Fibroblast of skin of back (primary cell): ENCODE data around the gene ADAMTSL3.

Source experiments
- DNase-seq: peaks from one replicate; pipeline ENCODE4 v3.0.0-alpha.2; 2013

Gene ADAMTSL3

DNA sequence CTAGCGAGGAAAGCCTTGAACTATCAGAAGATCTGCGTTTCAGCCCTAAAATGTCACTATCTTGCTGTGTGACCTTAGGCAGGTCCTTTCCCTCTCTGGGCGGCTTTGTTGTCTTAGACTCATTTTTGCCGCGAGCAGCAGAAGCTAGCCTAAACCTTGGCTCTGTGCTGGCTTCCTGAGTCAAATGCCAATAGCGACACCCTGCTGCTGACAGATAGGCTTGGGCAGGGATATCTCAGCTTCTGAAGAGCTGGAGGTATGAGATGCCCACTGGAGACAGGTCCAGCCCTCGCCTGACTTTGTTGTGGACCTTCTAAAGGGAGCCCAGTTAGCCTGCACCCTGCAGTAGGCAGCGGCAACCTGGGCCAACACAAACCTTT, 1.3 kb downstream of the ADAMTSL3 start:
- no peak for DNase-seq

DNA sequence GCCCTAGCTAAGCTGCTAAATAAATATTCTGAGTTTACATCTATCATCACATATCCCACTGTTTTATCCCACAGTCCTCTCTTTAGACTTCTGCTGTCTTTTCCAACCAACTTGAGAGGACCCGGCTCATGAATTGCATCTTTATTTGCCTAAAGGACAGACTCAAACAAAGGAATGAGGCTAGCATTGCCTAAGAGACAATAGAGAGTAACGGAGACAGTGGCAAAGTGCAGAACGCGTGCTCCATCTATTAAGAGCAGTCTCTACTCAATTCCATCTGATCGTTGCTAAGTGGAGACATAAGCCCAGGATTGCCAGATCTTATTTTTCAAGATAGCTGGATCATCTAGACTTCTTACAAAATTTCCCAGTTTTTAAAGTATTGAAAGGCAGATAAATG, 2.3 kb downstream of the ADAMTSL3 start:
- no peak for DNase-seq

DNA sequence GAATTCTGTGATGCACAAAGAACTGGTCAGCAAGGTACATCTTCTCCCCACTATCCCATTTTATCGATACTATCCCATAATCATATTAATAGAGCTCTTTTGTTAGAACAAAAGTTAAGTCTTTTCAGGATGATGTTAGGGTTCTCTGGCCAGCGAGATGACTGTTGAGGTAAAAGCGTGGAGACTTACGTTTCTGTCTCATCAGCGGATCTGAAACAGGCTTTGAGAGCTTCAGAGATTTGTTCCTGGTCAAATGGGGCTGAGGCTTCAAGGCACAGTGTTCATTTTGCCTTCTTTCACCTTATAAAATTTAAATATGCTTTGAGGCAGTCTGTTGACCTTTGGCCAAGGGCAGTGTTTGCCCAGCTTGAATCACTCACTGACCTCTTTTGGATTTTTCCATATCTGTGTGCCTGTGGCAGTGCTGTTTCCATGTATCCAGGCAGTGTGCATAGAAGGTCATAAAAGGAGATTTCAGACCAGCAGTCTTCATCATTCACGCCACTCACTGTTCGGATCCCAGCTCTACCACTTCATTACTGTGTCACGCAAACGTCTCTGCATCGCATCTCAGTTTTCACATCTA, 3.1 kb downstream of the ADAMTSL3 start:
- DNase-seq, result no peak

DNA sequence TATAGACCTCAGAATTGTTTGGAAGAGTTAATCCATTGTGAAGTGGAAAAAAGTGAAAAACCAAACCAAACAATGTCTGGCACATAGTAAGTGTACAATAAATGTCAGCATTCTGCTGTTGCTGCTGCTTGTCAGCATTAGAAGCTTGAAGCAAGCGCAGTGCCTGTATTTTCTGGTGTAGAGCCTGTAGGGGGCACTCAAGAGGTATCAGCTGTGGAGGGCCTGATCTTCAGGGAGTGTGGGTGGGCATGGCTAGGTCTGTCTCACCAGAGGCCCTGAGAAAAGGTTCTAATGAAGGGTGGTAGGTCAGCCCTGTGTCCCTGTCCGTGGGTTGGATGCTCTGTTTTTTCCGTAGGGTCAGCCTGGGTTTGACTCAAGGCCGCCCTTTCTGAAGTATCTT, 3.6 kb downstream of the ADAMTSL3 start:
- DNase-seq, result no peak

DNA sequence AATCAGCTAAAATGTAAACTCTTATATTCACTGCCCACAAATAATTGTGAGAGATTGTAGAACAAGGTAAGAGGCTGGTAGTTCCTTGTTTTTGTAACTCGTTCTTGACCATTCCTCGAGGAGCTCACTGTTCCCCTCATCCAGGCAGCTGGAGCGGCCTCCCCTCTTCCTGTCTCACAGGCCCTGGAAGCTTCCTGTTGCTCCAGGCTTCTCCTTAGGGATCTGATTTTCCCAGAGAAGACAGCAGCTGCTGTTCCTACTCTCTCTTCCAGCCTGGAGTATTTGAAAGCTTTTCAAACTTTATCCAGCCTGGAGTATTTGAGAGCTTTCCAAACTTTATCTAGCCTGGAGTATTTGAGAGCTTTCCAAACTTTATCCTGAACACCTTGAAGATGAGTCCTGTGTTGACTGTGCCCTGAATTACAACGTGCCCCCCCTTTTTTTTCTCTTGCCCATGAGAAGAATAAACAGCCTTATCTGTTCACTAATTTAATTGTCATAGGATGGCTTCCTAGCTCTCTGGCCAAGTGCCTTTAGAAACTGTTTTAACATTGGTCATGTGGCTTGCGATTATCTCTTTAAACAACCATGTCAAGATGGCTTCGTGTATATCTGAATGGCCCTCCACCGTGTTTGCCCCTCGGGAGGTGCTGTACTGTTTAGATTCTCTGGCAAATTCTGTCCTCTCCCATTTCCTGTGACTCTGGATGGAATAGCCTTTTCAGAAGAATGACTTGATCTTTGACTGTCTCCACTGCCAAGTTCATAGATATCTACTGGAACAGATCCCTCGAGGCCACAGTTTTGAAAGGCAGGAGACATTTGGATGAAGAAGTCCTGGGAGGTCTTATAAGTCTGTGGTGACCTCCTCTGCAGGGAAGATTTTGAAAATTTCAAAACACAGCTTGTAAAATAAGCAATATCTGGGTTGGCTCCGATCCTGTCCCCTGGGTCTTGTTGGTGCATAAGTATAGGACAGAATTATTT, 4.8 kb downstream of the ADAMTSL3 start:
- DNase-seq, result no peak

DNA sequence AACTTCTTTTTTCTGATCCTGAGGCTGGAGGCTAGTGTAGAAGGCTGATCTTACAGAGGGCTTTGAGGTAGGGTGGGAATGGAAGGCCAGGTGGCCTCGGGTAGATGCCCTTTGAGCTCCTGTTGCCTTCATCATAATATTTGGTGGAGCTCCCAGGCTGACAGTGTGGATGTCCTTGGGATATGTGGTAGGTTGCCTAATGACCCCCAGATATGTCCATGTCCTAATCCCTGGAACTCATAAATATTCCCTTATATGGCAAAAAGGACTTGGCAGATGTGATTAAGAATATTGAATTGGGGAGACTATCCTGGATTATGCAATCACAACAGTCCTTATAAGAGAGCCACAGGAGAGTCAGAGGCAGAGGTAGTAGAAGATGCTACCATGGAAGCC, 5.5 kb downstream of the ADAMTSL3 start:
- DNase-seq, result no peak

DNA sequence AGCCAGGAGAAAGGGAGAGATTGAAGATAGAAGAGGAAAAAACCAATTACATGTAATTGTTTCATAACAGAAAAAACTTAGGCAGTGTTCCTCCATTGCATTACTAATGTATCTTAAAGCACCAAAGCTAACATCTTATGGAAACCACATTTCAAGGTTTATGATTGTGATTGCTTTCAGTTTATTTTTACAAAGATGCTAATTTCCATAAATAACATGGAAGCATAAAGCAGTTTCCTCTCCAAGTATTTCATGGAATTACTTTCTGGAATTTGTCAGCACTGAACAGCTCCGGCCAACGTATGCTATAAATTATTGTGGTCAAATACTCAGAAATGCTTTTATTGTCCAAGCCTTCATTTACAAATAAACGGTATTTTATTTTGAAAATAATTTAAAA, 11.6 kb downstream of the ADAMTSL3 start:
- no peak for DNase-seq

DNA sequence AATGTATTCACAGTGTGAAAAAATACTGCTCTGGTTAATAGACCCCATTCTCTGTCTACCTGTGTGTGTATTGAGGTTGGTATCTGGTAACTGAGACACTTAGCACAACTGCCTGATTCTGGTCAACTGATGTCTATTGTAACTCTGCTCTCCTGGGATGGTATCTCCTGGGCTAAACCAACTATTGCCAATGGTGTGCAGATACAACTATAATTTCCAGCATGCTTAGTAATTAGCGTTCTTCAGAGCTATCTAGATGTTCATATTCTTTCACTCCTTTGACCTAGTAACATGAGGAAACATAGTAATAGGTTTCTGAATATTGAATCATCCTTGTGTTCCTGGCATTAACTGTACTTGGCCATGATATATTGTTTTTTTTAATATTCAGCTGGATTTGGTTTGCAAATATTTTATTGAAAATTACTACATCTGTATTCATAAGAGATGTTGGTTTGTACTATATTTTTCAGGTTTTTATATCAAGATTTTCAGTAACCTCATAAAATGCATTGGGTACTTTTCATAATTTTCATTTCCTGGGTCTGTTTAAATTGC, 16.8 kb downstream of the ADAMTSL3 start:
- DNase-seq, result no peak

DNA sequence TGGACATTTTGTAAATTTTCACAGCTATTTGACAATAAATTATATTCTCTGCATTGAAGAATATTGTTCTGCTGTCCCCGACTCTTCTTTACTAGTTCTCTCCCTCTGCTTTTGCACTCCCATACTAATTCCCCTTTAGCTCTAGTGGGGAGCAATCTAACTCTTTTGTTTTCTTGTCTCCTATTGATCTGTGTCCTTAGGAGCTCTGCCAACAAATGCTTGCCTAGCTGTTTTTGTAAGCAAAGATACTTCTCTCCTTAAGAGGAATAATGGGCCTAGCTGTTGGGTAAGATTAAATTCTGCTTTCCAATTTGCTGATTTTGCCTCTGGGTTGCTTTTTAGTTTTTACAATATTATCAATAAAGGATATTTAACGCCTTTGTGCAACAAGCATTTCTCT, 17.7 kb downstream of the ADAMTSL3 start:
- DNase-seq, result no peak

DNA sequence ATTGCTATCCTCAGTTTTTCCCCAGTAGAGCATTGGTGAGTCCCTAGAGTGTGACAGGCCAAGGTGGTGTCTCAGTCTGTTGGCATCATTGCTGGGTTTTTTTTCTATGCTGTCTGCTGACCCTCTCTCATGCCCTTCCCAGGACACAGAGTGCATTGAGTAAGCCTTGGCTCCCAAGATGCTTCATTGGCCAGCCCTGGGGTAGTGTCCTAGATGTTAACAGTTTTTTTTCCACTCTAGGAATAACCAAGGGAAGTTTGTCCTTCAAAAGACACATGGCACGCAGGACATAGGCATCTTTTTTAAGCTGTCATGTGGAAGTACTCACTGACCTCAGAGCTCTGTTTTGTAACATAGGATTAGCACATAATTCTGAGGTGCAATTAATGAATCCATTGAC, 19.5 kb downstream of the ADAMTSL3 start:
- DNase-seq, result no peak

DNA sequence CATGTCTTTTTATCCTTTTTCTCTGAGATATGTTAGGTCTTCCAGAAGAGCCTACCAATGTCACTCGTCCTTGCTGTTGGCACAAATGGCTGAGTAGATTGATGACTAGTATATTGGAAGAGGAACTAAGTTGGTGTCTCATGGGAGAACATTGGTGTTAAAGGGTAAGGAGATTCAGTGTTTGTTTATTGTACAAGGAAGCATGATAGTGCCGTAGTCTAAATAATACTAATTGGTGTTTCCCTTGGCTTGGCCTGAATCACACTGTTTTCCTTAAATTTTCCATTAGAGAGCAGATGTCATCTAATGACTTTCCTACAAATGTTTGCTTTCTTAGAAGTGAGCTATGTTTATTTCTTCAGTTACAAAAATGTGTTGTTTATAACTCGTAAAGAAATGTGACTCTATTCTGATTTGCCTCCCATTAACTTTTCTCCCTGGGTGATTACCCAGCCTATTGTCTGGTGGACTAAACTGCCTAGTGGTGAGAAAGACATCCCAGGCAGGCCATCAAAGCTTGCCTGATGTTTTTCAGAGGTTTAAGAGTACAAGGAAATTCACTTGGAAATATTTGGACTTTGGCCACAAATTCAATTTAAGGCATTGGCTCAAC, 28.7 kb downstream of the ADAMTSL3 start:
- DNase-seq, result no peak

DNA sequence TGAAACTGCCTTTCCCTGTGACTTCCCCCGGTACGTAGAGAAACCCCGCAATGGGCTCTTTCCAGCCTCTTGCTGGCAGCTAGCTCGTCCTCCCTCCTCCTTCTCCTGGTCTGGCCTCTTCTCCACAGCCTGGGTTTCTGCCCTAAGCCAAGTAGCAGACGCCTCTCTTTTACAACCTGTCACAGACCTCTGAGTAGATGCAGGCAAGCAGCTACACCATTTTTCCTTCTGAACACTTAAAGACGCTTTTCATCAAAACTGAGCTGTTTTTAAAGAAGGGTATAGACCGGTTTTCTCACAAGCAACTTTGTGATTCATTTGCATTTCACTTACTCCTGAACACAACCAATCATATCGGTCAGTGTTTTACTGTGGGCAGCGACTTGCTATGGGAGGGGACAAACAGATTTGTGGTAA, 32.0 kb downstream of the ADAMTSL3 start:
- no peak for DNase-seq

DNA sequence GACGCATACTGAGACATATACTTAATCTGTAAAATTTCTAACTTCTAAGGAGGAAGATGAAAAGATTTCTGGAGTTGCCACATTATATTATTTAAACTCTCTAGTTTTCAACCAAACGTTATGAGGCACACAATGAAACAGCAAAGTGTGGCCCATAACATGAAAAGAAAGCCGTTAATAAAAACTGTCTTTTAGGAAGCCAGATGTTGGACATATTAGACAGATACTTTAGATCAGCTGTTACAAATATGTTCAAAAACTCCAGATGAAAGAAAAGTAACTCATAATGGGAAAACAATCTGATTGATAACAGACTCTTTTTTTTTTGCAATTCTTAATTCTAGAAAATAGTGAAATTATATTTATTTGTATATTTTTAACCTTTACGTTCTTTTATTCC, 34.3 kb downstream of the ADAMTSL3 start:
- DNase-seq, result no peak

DNA sequence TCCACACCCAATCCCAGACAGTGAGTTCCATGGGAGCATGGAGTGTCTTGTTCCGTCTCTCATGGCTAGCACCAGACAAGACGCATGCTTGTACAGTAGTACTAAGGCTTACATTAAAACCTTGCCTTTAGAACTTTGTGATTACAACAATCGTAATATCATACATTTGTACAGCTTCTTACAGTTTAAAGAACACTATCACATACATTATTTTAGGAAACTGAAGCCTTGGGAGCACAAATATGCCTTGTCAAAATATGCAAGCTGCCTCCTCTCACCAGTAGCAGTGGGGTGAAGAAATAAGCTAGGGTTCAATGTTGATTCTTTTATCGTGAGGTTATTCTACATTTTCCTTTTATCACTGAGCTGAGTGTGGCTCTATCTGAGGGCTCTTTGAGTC, 36.8 kb downstream of the ADAMTSL3 start:
- no peak for DNase-seq

DNA sequence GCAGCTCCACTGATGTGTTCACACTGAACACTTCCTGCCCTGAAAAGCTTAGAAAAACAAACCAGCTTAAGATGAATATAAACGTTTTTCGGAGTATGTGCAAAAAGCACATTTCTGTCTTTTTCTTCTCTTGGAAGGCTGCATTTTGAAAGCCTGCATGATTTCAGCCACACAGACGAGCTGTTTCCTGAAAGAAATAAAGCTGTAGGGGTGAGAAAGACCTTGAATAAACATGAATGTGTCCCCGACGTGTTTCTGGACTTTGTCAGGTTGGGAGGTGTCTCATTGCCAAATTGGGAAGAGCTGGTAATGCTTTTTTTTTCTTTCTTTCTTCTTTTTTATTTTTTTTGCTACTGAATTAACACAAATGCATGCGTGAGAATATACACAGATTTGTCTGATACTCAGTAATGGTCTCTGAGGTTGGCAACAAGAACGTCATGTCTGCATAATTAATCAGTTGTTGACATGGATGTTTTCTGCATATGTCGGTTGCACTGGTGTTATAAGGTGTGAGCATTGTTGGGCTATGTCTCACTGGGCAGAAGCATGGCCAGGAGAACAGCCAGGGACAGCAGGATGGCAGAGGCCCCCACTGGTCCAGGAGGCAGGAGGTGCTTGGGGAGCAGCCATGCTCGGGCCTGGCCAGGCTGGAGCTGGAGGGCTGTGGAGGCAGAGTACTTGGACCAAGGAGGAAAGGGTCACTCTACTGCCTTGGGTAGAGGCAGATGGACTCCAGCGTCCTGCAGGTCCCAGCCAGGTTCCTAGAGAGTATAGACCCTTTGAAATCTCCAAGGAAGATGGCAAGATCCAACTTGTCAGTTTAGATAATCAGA, 39.0 kb downstream of the ADAMTSL3 start:
- DNase-seq, result peak; percentile 45

DNA sequence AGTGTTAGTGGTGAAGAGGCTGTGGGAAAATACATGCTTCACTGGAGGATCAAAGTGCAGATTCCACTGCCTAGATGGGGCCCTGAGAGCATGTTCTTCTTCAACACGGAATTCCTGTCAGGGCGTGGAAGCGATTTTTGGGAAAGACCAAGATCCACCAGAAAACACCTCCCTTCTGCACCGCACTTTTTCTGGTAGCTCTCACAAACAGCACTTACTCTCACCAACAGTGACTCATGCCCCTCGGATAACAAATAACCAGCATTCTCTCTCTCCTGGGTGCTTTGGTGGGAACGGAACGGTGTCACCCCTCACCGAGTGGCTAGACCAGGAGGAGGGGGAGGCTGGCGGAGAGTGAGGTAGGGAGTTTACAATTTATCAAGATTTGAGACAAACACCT, 40.1 kb downstream of the ADAMTSL3 start:
- DNase-seq, result peak; percentile 70

DNA sequence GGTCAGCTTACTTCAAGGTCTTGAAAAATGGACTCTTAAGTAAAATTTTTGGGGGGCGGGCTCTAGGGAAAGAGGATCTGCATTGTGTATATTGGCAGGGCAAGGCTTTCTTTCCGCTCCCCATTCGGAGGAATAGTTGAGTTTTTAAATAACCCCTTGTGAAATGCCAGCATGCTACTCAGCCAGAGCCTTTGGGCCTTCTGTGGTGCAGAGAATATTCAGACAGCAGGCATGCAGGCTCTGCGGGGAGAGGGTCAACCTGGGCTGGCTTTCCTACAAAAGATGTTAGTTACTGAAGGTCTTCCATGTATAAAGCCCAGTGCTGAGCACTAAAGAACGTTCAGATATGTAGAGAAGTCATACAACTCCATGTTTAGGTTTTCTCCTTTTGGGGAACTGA, 40.6 kb downstream of the ADAMTSL3 start:
- DNase-seq, result no peak

DNA sequence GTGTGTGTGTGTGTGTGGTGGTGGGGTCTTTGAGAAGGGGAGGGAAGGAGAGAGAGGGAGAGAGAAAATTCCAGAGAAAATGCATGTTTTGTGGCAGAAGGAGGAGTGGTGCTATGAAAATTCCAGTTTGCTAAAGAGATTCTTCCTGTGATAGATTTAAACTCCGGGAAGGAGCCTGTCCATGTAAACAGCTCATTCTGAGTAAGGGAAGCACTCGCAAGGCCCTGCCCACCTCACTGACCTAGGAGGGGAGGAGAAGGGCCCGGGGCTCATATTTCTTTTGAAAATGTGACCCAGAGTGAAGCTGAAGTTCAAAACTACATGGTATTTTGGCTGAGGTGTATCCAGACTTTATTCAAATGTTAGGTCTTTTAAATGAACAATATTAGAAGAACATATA, 41.3 kb downstream of the ADAMTSL3 start:
- peak; percentile 47 for DNase-seq

DNA sequence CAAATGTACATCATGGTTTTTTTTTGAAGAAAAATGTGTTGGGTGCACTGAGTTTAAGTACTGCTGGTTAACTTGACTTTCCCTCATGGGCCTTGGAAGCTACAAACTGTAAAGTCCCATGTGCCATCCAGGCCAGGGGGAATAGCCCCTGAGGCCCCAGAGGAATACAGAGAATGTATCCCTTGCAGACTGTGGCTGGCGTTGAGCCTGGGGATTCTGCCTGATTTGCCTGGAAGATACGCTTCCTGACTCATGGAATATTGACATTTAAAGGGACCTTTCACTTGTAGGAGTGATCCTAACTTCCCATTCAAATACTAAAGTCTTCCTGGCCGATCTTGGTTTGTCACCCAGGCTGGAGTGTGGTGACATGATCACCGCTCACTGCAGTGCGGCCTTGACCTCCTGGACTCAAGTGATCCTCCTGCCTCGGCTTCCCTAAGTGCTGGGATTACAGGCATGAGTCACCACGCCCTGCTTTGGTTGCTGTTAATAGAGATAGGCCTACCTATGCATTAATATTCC, 42.0 kb downstream of the ADAMTSL3 start:
- peak; percentile 64 for DNase-seq

DNA sequence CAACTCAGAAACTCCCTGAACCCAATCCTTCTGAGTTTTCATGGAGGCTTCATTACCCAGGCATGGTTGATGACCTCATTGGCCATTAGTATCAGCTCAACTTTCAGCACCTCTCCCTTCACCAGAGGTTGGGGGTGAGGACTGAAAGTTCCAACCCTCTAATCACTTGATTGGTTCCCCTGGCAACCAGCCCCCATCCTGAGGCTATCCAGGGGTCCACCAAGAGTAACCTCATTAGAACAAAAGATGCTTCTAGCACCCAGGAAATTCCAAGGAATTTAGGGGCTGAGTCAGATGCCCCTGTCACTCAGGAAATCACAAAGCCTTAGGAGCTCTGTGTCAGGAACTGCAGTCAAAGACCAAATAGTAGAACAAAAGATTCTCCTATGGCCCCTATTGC, 43.8 kb downstream of the ADAMTSL3 start:
- peak; percentile 32 for DNase-seq

DNA sequence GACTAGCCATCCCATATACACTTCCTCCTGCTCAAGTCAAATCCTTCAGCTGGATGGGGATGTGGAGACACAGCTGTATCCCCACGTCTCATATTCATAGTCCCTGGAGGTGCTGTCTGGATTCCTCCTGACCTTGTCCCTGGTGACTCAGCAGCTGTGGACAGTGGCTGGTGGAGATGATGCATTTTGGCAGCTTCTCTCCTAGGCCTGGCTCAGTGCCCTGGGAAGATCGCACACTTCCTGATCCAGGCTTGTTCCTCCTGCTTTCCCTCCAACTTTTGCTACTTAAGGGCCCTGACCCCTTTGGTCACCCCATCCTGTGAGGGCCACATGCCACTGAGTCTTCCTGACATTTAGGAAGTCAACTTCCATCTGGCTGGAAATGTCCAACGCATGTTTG, 44.4 kb downstream of the ADAMTSL3 start:
- DNase-seq, result peak; percentile 94

DNA sequence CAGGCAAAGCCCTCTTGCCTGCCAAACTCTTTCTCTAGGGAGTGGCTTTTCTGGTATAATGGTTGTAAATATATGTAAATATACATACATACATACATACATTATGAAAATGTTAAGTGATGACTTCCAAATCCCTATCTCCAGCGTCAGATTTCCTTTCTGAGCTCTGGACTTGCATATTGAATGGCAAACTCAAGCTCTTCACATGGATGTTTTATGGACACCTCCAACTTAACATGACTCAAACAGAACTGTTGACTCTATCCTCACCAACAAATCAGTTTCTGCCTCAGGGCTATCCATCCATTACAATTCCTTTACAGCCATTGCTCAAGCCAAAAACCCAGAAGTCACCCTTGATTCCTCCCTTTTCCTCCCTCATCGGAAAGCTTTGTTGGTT, 45.1 kb downstream of the ADAMTSL3 start:
- DNase-seq, result no peak
